ENCODE data around the gene SLAMF9. TPM values are rescaled to one million over a fixed set of nuclear protein-coding genes. Genes with fewer than 3 reads are reported as not detected.

Gene SLAMF9
- total and polyA plus RNA-seq, 2 of the 8 experiments (the other 6 are each of a cell fraction or from before 2014, with no cell fraction given): not detected

GRCh38 chr1:159908031-159908940 is 45.8 kb downstream of the SLAMF9 start (continued):
- TF ChIP-seq, protein P1, sequence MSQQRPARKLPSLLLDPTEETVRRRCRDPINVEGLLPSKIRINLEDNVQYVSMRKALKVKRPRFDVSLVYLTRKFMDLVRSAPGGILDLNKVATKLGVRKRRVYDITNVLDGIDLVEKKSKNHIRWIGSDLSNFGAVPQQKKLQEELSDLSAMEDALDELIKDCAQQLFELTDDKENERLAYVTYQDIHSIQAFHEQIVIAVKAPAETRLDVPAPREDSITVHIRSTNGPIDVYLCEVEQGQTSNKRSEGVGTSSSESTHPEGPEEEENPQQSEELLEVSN (IDR thresholded peaks at IDR 0.05): no peak
- TF ChIP-seq POU5F1 (IDR thresholded peaks at IDR 0.05; ENCODE audit: low read depth, low read length): no peak
- no peak for TF ChIP-seq POLR2AphosphoS5 (IDR thresholded peaks at IDR 0.05; ENCODE audit: low read depth, low read length)
- TF ChIP-seq MAX (IDR thresholded peaks at IDR 0.05): no peak
- no peak for TF ChIP-seq SIRT6 (IDR thresholded peaks at IDR 0.05; ENCODE audit: low read length)
- TF ChIP-seq GABPA (IDR thresholded peaks at IDR 0.05; ENCODE audit: borderline replicate concordance, insufficient read depth, low read length): no peak

Data from H1 (cell line).